ENCODE data around the gene FAM222B.
"Not testable (repeated sequence)": the region's sequence is repeated elsewhere in the genome, so short reads cannot be mapped to it uniquely, and the experiment has no call there.

Gene FAM222B

DNA sequence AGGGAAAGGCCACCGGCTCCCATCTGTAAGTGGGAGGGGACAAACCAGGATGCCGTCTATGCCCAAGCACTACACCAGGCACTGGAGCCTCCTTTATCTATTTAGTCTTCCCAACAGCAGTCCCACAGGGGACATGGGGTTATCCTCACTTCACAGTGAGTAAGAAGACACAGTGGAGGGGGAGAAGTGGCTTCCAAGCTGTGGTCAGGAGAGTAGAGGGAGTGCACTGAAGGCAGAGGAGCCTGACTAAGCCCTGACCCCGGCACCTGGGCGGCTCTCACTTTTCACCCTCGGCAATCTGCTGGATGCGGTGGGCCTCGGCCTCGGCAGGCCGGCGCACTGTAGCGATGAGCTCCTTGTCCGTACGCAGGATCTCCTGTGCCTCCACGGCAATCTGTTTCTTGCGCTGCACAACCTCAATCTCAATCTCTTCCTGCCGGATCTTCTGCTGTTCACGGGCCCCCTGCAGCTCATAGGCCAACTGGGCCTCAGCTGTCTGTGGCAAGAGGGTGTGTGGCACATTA is 39.0 kb upstream of the FAM222B start:
- Histone ChIP-seq H3K9me3 (ENCODE audit: insufficient read depth, low read depth, low read length) (peaks cover 3% of the 10 kb centered on the region; the same call in 1 of the 2 replicates), H3K9ac (ENCODE audit: low read depth, low read length) (no peak overlapping the region)

DNA sequence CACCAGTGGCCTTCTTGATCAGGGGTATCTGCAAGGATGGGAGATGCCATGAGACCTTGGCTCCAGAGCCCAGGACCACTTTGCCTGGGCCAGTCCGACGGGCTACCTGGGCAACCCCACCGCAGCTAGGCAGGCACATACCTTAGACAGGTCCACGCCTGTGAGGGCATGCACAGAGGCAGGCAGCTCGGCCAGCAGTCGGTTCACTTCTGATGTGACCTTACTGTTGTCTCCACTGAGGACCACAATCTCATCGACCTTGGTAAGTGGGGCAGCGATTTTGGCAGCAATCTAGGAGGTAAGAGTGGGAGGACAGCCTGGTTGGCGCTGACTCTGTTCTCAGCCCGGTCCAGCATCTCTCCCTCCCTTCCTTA is 38.0 kb upstream of the FAM222B start:
- H3K27ac ChIP-seq (ENCODE audit: low read depth, low read length): no peak overlapping the region
- peaks cover 43% of the 10 kb centered on the region for H3K36me3 ChIP-seq (ENCODE audit: insufficient read depth, low read length)

More for the DNA sequence above, 39.0 kb upstream of the FAM222B start:
- Histone ChIP-seq H3K27ac (ENCODE audit: low read depth, low read length) (no peak overlapping the region), H3K36me3 (ENCODE audit: insufficient read depth, low read length) (peaks cover 45% of the 10 kb centered on the region), H3K27me3 (ENCODE audit: insufficient read depth, low read length) (no peaks in the 10 kb centered on the region), H3K4me1 (ENCODE audit: insufficient read depth, low read length) (no peaks in the 10 kb centered on the region), H3K4me3 (ENCODE audit: low read length) (no peak overlapping the region)
- WGBS: 97% methylated on average over 17 of the region's 17 CpGs

DNA sequence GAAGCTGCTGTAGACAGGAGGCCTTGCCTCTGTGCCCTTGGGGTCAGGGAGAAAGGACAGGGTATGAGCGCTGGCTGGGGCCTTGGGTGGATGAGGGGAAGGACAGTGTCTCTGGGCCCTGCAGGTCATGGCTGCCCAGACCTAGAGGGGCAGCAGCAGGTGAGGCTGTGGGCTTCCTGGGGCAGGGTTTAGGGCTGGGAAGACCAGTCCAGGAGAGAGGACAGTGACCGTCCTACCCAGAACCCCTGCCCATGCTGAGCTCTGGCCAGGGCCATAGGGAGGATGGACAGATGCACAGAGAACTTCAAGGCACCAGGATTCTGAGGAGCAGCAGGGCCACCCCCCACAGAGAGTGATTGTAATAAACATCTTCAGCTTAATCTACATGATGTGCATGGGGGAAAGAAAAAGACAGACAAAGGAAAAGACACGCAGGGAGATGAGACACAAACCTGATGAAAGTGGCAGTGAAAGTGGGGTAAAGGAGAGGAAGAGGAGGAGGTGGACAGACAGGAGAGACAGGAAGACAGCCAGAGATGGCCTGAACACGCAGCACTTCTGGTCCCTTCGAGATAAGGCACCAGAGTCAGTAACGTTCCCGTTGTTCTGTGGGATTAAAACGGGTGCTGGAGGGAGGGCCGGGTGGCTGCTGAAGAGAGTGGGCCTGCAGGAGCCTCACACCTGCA is 37.4 kb upstream of the FAM222B start:
- Histone ChIP-seq H3K4me1 (ENCODE audit: insufficient read depth, low read length) (no peaks in the 10 kb centered on the region), H3K27ac (ENCODE audit: low read depth, low read length) (no peak overlapping the region), H3K9ac (ENCODE audit: low read depth, low read length) (no peak overlapping the region), H3K4me3 (ENCODE audit: low read length) (no peak overlapping the region), H3K9me3 (ENCODE audit: insufficient read depth, low read depth, low read length) (peaks cover 3% of the 10 kb centered on the region; the same call in 1 of the 2 replicates), H3K36me3 (ENCODE audit: insufficient read depth, low read length) (peaks cover 38% of the 10 kb centered on the region), H3K27me3 (ENCODE audit: insufficient read depth, low read length) (no peaks in the 10 kb centered on the region)
- WGBS: 82% methylated on average over 9 of the region's 9 CpGs

More for the DNA sequence above, 38.0 kb upstream of the FAM222B start:
- Histone ChIP-seq H3K9ac (ENCODE audit: low read depth, low read length) (no peak overlapping the region), H3K27me3 (ENCODE audit: insufficient read depth, low read length) (no peaks in the 10 kb centered on the region), H3K4me1 (ENCODE audit: insufficient read depth, low read length) (no peaks in the 10 kb centered on the region), H3K4me3 (ENCODE audit: low read length) (no peak overlapping the region), H3K9me3 (ENCODE audit: insufficient read depth, low read depth, low read length) (peaks cover 3% of the 10 kb centered on the region; the same call in 1 of the 2 replicates)
- 96% methylated on average over 10 of the region's 10 CpGs for WGBS

GRCh38 chr17:28878981-28879380 is 36.4 kb upstream of the FAM222B start:
- no peak overlapping the region for H3K27ac ChIP-seq (ENCODE audit: low read depth, low read length)
- no peak overlapping the region for H3K4me3 ChIP-seq (ENCODE audit: low read length)
- WGBS: 65% methylated on average over 4 of the region's 4 CpGs
- no peak overlapping the region for H3K9ac ChIP-seq (ENCODE audit: low read depth, low read length)
- H3K27me3 ChIP-seq (ENCODE audit: insufficient read depth, low read length): no peaks in the 10 kb centered on the region
- peaks cover 38% of the 10 kb centered on the region for H3K36me3 ChIP-seq (ENCODE audit: insufficient read depth, low read length)
- no peaks in the 10 kb centered on the region for H3K4me1 ChIP-seq (ENCODE audit: insufficient read depth, low read length)
- H3K9me3 ChIP-seq (ENCODE audit: insufficient read depth, low read depth, low read length): peaks cover 3% of the 10 kb centered on the region; the same call in 1 of the 2 replicates

DNA sequence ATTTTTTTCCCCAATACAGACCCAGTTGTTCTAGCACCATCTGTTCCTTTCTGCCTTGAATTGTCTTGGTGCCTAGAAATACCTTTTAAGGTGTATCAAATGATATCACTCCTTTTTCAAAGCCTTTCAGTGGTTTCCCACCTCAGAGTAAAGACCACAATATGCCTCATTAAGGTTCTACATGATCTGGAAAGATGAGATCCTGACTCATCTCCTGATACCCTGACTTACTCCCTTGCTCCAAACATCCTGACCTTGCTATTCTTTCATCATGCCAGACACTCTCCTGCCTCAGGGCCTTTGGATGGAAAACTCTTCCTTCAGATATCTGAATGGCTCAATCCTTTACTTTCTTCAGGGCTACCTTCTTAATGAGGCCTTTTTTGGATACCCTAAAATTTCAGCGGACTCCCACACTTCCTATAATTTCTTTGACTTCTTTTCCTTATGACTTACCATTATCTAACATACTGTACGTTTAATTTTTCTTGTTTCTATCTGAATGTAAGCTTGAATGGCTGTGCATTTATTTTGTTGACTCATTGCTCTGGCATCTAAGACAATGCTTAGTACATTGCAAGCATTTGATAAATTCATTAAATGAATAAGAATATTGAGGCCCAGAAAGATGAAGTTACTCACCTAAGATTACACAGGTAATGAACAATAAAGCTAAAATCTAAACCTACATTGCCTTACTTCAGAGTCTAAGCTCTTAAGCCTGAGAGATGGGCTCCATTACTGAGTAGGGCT is 35.7 kb upstream of the FAM222B start:
- WGBS: 83% methylated on average over 2 of the region's 2 CpGs
- Histone ChIP-seq H3K4me3 (ENCODE audit: low read length) (no peak overlapping the region), H3K9ac (ENCODE audit: low read depth, low read length) (no peak overlapping the region), H3K36me3 (ENCODE audit: insufficient read depth, low read length) (peaks cover 38% of the 10 kb centered on the region), H3K27ac (ENCODE audit: low read depth, low read length) (no peak overlapping the region), H3K27me3 (ENCODE audit: insufficient read depth, low read length) (no peaks in the 10 kb centered on the region), H3K9me3 (ENCODE audit: insufficient read depth, low read depth, low read length) (peaks cover 3% of the 10 kb centered on the region; the same call in 1 of the 2 replicates), H3K4me1 (ENCODE audit: insufficient read depth, low read length) (no peaks in the 10 kb centered on the region)

GRCh38 chr17:28877150-28877711 is 34.6 kb upstream of the FAM222B start:
- H3K4me3 ChIP-seq (ENCODE audit: low read length); H3K4me1 ChIP-seq (ENCODE audit: insufficient read depth, low read length); H3K27ac ChIP-seq (ENCODE audit: low read depth, low read length); H3K9me3 ChIP-seq (ENCODE audit: insufficient read depth, low read depth, low read length); H3K9ac ChIP-seq (ENCODE audit: low read depth, low read length); H3K27me3 ChIP-seq (ENCODE audit: insufficient read depth, low read length): not testable (repeated sequence)
- 96% methylated on average over 6 of the region's 6 CpGs for WGBS
- peaks cover 29% of the 10 kb centered on the region for H3K36me3 ChIP-seq (ENCODE audit: insufficient read depth, low read length)

DNA sequence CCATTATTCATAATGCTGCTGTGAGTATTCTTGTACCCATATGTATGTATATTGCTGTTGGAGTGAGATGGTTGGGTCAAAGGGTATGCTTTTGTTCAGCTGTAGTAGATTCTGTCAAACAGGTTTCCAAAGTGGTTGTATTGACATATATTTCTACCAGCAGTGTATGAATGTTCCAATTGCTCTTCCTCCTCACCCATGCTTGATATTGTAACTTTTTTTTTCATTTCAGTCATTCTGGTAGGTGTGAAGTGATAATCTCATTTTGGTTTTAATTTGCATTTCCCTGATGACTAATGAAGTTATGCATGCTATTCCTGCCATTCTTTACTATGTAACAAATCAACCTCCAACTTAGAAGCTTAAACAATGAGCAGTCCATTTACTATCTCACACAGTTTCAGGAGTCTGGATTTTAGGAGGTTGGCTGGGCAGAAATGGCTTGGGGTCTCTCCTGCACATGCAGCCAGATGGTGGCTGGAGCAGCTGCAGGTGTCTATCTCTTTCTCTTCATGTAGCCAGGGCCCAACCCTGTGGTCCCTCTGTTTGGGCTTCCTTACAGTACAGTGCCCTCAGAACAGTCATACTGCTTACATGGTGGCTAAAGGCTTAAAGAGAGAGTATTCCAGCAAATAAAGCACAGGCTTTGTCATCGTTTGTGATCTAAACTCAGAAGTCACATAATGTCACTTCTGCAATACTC is 33.4 kb upstream of the FAM222B start:
- 96% methylated on average over 1 of the region's 1 CpG for WGBS
- no peak overlapping the region for H3K9ac ChIP-seq (ENCODE audit: low read depth, low read length)
- no peak overlapping the region for H3K27ac ChIP-seq (ENCODE audit: low read depth, low read length)
- no peak overlapping the region for H3K4me3 ChIP-seq (ENCODE audit: low read length)
- H3K4me1 ChIP-seq (ENCODE audit: insufficient read depth, low read length): 0 out of 2 replicates have a peak, but pooled peaks cover 3% of the 10 kb centered on the region
- no peaks in the 10 kb centered on the region for H3K27me3 ChIP-seq (ENCODE audit: insufficient read depth, low read length)
- peaks cover 17% of the 10 kb centered on the region for H3K36me3 ChIP-seq (ENCODE audit: insufficient read depth, low read length)
- H3K9me3 ChIP-seq (ENCODE audit: insufficient read depth, low read depth, low read length): peaks cover 3% of the 10 kb centered on the region; the same call in 1 of the 2 replicates

DNA sequence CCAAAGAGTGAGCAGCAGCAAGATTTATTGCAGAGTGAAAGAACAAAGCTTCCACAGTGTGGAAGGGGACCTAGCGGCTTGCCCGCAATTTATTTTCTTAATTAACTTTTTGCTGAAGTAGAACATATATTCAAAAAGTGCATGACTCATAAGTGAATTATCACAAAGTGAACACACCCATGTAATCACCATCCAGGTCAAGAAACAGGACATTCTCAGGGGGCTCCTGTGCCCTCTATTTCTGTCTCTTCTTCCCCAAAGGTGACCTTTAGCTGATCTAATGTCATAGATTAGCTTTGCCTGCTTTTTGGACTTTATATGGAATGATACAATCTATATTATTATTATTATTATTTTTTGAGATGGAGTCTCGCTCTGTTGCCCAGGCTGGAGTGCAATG is 32.2 kb upstream of the FAM222B start:
- Histone ChIP-seq H3K4me3 (ENCODE audit: low read length) (no peak overlapping the region), H3K4me1 (ENCODE audit: insufficient read depth, low read length) (0 out of 2 replicates have a peak, but pooled peaks cover 3% of the 10 kb centered on the region), H3K27ac (ENCODE audit: low read depth, low read length) (no peak overlapping the region), H3K36me3 (ENCODE audit: insufficient read depth, low read length) (peaks cover 5% of the 10 kb centered on the region; the same call in 1 of the 2 replicates), H3K27me3 (ENCODE audit: insufficient read depth, low read length) (no peaks in the 10 kb centered on the region), H3K9me3 (ENCODE audit: insufficient read depth, low read depth, low read length) (peaks cover 3% of the 10 kb centered on the region; the same call in 1 of the 2 replicates), H3K9ac (ENCODE audit: low read depth, low read length) (no peak overlapping the region)
- 96% methylated on average over 3 of the region's 3 CpGs for WGBS

- 94% methylated on average over 5 of the region's 7 CpGs for whole genome bisulfite sequencing
- H3K4me3 ChIP-seq (ENCODE audit: low read length): no peak overlapping the region
- H3K9ac ChIP-seq (ENCODE audit: low read depth, low read length): no peak overlapping the region
- peaks cover 5% of the 10 kb centered on the region; the same call in 1 of the 2 replicates for H3K36me3 ChIP-seq (ENCODE audit: insufficient read depth, low read length)
- H3K27ac ChIP-seq (ENCODE audit: low read depth, low read length): no peak overlapping the region
- no peaks in the 10 kb centered on the region for H3K27me3 ChIP-seq (ENCODE audit: insufficient read depth, low read length)
- H3K4me1 ChIP-seq (ENCODE audit: insufficient read depth, low read length): 0 out of 2 replicates have a peak, but pooled peaks cover 3% of the 10 kb centered on the region
- peaks cover 3% of the 10 kb centered on the region; the same call in 1 of the 2 replicates for H3K9me3 ChIP-seq (ENCODE audit: insufficient read depth, low read depth, low read length)
Measured at GRCh38 chr17:28873839-28874238, 31.2 kb upstream of the FAM222B start.

DNA sequence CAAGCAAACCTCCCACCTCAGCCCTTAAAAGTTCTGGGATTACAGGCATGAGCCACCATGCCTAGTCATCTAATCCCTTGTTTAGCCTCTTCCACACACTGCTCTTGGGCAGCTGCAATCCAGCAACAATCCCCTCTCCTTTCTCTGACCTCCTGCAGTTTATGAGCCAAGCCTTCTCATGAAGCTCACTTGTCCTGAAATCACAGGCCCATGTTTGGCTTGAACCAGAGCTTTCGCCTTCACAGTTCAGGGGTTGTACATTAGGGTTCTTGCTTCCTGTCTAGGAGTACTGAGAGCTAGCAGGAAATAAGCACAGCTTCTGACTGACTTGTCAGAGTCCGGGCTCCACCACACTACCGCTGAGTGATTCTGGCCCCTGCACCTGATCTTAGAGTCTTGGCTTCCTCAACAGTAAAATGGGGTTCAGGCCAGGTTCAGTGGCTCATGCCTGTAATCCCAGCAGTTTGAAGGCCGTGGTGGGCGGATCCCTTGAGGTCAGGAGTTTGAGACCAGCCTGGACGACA is 28.5 kb upstream of the FAM222B start:
- Histone ChIP-seq H3K9me3 (ENCODE audit: insufficient read depth, low read depth, low read length) (no peaks in the 10 kb centered on the region), H3K27me3 (ENCODE audit: insufficient read depth, low read length) (no peaks in the 10 kb centered on the region), H3K36me3 (ENCODE audit: insufficient read depth, low read length) (no peaks in the 10 kb centered on the region), H3K4me1 (ENCODE audit: insufficient read depth, low read length) (0 out of 2 replicates have a peak, but pooled peaks cover 3% of the 10 kb centered on the region), H3K27ac (ENCODE audit: low read depth, low read length) (no peak overlapping the region), H3K9ac (ENCODE audit: low read depth, low read length) (no peak overlapping the region), H3K4me3 (ENCODE audit: low read length) (no peak overlapping the region)
- 95% methylated on average over 6 of the region's 6 CpGs for WGBS

Data from HUES64 (cell line).